MM.1S (cell line): ENCODE results near the gene PPP1R1C.

ENCODE experiments used
- DNase-seq: peaks from one replicate; pipeline ENCODE4 v3.0.0-alpha.2; 2015
- H2AFZ ChIP-seq: fragments of 300-600 bp; sonication (generic); 2 replicates; pipeline ENCODE4 v1.6.0; 2016; ENCODE audit warnings: antibody characterized with exemption, low read length
- H3F3A ChIP-seq: fragments of 300-600 bp; sonication (generic); 2 replicates; pipeline ENCODE4 v1.6.1; 2016; ENCODE audit warnings: mild to moderate bottlenecking, antibody characterized with exemption, low read length, moderate library complexity, mixed read lengths; ENCODE audit not compliant: insufficient read depth
- H3K27ac ChIP-seq: fragments of 300-600 bp; sonication (generic); 2 replicates; pipeline ENCODE4 v1.5.1; 2016; ENCODE audit warnings: mild to moderate bottlenecking, low read length
- H3K27me3 ChIP-seq: fragments of 300-600 bp; sonication (generic); replicated peaks from 2 replicates; pipeline ENCODE4 v1.6.0; 2016; ENCODE audit warnings: low read length; ENCODE audit not compliant: insufficient read depth
- H3K36me3 ChIP-seq: fragments of 300-600 bp; sonication (generic); replicated peaks from 2 replicates; pipeline ENCODE4 v1.6.1; 2016; ENCODE audit warnings: mild to moderate bottlenecking, low read length, mixed read lengths; ENCODE audit not compliant: insufficient read depth
- H3K4me1 ChIP-seq: fragments of 300-600 bp; sonication (generic); 2 replicates; pipeline ENCODE4 v1.6.1; 2016; ENCODE audit warnings: low read length, mixed read lengths
- H3K4me2 ChIP-seq: fragments of 300-600 bp; sonication (generic); 2 replicates; pipeline ENCODE4 v1.6.0; 2016; ENCODE audit warnings: low read depth, low read length
- H3K4me3 ChIP-seq: fragments of 300-600 bp; sonication (generic); 2 replicates; pipeline ENCODE4 v1.5.1; 2016; ENCODE audit warnings: low read length, mixed read lengths
- H3K79me2 ChIP-seq: fragments of 300-600 bp; sonication (generic); 2 replicates; pipeline ENCODE4 v1.6.1; 2016; ENCODE audit warnings: mixed run types, low read length, mixed read lengths
- H3K9ac ChIP-seq: fragments of 300-600 bp; sonication (generic); 2 replicates; pipeline ENCODE4 v1.6.1; 2016; ENCODE audit warnings: low read length, mixed read lengths
- H3K9me2 ChIP-seq: fragments of 300-600 bp; sonication (generic); replicated peaks from 2 replicates; pipeline ENCODE4 v1.6.1; 2016; ENCODE audit warnings: mild to moderate bottlenecking, low read length, mixed read lengths; ENCODE audit not compliant: insufficient read depth
- H3K9me3 ChIP-seq: fragments of 300-600 bp; sonication (generic); replicated peaks from 2 replicates; pipeline ENCODE4 v1.6.1; 2016; ENCODE audit warnings: mild to moderate bottlenecking, low read length, mixed read lengths; ENCODE audit not compliant: insufficient read depth
- H4K20me1 ChIP-seq: fragments of 300-600 bp; sonication (generic); 2 replicates; pipeline ENCODE4 v1.6.1; 2016; ENCODE audit warnings: mild to moderate bottlenecking, low read length, moderate library complexity, mixed read lengths; ENCODE audit not compliant: insufficient read depth
- EZH2 ChIP-seq: fragments of 300-600 bp; sonication (generic); optimal IDR thresholded peaks from 2 replicates; pipeline ENCODE3; 2017; ENCODE audit warnings: low read depth, mild to moderate bottlenecking, antibody characterized with exemption, low read length, mixed read lengths
- EZH2phosphoT487 ChIP-seq: fragments of 300-600 bp; sonication (generic); IDR thresholded peaks from 2 replicates; pipeline ENCODE4 v1.6.1; 2018; ENCODE audit warnings: antibody characterized with exemption, low read length
- TF ChIP-seq, protein P1 (sequence below): fragments of 300-600 bp; sonication (generic); IDR thresholded peaks from 2 replicates; pipeline ENCODE4 v1.5.1; 2016; ENCODE audit warnings: antibody characterized with exemption, low read length, mixed read lengths

PPP1R1C gene

DNA sequence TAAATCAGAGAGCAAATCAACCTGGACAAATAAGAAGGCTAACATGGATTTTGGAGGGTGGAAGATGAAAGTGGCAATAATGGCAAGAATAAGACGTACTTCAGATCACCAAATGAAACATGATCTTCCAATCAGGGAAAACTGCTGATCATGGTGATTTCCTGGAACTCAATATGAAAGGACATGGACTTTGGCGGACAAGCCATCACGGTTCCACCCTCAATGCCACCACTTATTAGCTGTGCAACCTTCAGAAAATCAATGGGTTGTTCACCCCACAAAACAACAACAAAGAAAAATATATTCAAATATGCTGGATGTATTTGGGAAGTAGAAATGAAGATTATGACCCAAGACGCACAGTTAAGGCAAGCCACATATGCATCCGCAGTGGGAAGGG, 81.7 kb downstream of the PPP1R1C start:
- TF ChIP-seq EZH2phosphoT487 (no peak), EZH2 (no peak)
- TF ChIP-seq, protein P1, sequence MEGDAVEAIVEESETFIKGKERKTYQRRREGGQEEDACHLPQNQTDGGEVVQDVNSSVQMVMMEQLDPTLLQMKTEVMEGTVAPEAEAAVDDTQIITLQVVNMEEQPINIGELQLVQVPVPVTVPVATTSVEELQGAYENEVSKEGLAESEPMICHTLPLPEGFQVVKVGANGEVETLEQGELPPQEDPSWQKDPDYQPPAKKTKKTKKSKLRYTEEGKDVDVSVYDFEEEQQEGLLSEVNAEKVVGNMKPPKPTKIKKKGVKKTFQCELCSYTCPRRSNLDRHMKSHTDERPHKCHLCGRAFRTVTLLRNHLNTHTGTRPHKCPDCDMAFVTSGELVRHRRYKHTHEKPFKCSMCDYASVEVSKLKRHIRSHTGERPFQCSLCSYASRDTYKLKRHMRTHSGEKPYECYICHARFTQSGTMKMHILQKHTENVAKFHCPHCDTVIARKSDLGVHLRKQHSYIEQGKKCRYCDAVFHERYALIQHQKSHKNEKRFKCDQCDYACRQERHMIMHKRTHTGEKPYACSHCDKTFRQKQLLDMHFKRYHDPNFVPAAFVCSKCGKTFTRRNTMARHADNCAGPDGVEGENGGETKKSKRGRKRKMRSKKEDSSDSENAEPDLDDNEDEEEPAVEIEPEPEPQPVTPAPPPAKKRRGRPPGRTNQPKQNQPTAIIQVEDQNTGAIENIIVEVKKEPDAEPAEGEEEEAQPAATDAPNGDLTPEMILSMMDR = no peak
- no peak for DNase-seq
- Histone ChIP-seq H4K20me1 (no peaks in the 10 kb centered on the region), H3K4me1 (peaks cover 7% of the 10 kb centered on the region; the same call in 1 of the 2 replicates), H3K9me2 (no peaks in the 10 kb centered on the region), H2AFZ (no peak overlapping the region), H3K36me3 (no peaks in the 10 kb centered on the region), H3K9ac (no peak overlapping the region), H3F3A (no peaks in the 10 kb centered on the region), H3K4me2 (no peak overlapping the region), H3K79me2 (no peaks in the 10 kb centered on the region), H3K27me3 (no peaks in the 10 kb centered on the region), H3K4me3 (no peak overlapping the region), H3K9me3 (no peaks in the 10 kb centered on the region), H3K27ac (no peak overlapping the region)

DNA sequence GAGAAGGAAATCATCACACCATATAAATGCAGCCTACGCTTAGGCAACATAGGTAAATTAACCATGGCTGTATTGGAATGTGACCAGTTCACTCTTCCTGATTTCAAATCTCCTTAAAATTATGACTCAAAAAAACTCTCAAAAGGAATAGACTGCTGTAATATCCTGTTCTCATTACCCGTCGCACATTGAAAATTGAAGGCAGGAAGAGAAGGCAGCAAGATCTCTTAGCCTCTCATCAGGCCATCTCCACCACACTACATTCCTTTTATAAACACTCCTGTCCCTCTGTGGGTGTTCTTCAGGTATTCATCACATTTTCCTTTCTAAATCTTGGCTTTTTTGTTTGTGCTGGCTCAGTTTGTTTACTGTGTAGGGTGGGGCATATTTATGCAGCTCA, 83.2 kb downstream of the PPP1R1C start:
- Histone ChIP-seq H3K4me3 (no peak overlapping the region), H3K9ac (no peak overlapping the region), H3K27me3 (no peaks in the 10 kb centered on the region), H3K79me2 (no peaks in the 10 kb centered on the region), H3K4me2 (no peak overlapping the region), H3F3A (no peaks in the 10 kb centered on the region), H3K9me3 (no peaks in the 10 kb centered on the region), H3K9me2 (no peaks in the 10 kb centered on the region), H2AFZ (no peak overlapping the region), H3K36me3 (no peaks in the 10 kb centered on the region), H3K4me1 (peaks cover 7% of the 10 kb centered on the region; the same call in 1 of the 2 replicates), H4K20me1 (no peaks in the 10 kb centered on the region), H3K27ac (no peak overlapping the region)
- no peak for DNase-seq
- TF ChIP-seq, protein P1 = no peak
- TF ChIP-seq EZH2phosphoT487 = no peak
- TF ChIP-seq EZH2 = no peak

- TF ChIP-seq, protein P1 = no peak
- TF ChIP-seq EZH2 (no peak), EZH2phosphoT487 (no peak)
- Histone ChIP-seq H4K20me1 (no peaks in the 10 kb centered on the region), H3K9me3 (no peaks in the 10 kb centered on the region), H2AFZ (no peak overlapping the region), H3F3A (no peaks in the 10 kb centered on the region), H3K4me3 (no peak overlapping the region), H3K9ac (no peak overlapping the region), H3K9me2 (no peaks in the 10 kb centered on the region), H3K27ac (no peak overlapping the region), H3K36me3 (no peaks in the 10 kb centered on the region), H3K4me1 (peaks cover 7% of the 10 kb centered on the region; the same call in 1 of the 2 replicates), H3K4me2 (no peak overlapping the region), H3K79me2 (no peaks in the 10 kb centered on the region), H3K27me3 (no peaks in the 10 kb centered on the region)
- no peak for DNase-seq
These were observed 83.8 kb downstream of the PPP1R1C start for GRCh38 chr2:182069416-182069815.
